Mucosa of descending colon (tissue), 3 donors: ENCODE results near the gene COL4A5. TPM values are rescaled to one million over a fixed set of nuclear protein-coding genes. Genes with fewer than 3 reads are reported as not detected.

ENCODE experiments used
- ATAC-seq: fragments of 200-7000 bp; cut with Tn5 transposase; one replicate; pipeline ENCODE4 v1.9.1; 2020; ENCODE audit warnings: mild to moderate bottlenecking, moderate library complexity
- DNase-seq, 3 donors: peaks; one replicate each; pipeline ENCODE4 v3.0.0-alpha.2; 2020
- H3K36me3 ChIP-seq: fragments of 200-600 bp; one replicate; pipeline ENCODE4 v1.8.0; 2021; ENCODE audit warnings: low read depth, mild to moderate bottlenecking
- H3K4me1 ChIP-seq: fragments of 200-600 bp; one replicate; pipeline ENCODE4 v1.8.0; 2021; ENCODE audit warnings: low read depth, mild to moderate bottlenecking
- H3K4me3 ChIP-seq: fragments of 200-600 bp; one replicate; pipeline ENCODE4 v1.8.0; 2021; ENCODE audit warnings: mild to moderate bottlenecking
- H3K9me3 ChIP-seq: fragments of 200-600 bp; one replicate; pipeline ENCODE4 v1.8.0; 2021; ENCODE audit warnings: mild to moderate bottlenecking
- intact Hi-C, 2 donors: fragments of 100-400 bp; cut with DNase I in 1 of 2; cut with micrococcal nuclease in 1 of 2; formaldehyde crosslinking; loops; one replicate each; pipeline versions ENCODE4 v1.11.0 to v1.11.1; 2022; cut with DNase I, micrococcal nuclease
- total RNA-seq, 3 donors: library from RNA; stranded (reverse); fragmentation: NEBNext Ultra II Directional in 2 of 3; extraction: Animal tissue kit (Norgen Biotek cat#: 25700) in 2 of 3; gene quantifications; one replicate each; pipeline versions ENCODE4 v1.2.1 to v1.2.4, GENCODE V29; 2021 to 2023
- TF ChIP-seq, protein P1 (sequence below): fragments of 200-600 bp; IDR thresholded peaks from one replicate; pipeline ENCODE4 v1.8.0; 2022; ENCODE audit warnings: antibody characterized with exemption, mild to moderate bottlenecking
- donor health status: DM: no; HTN: no; CAD: no; lungs with moderate emphysema.
- donor health status: DM: no; HTN: no; CAD: no.
- donor health status: DM: no; HTN: yes; CAD: no.

Gene COL4A5
- total RNA-seq, 3 donors from 2014 or later = 5.0 to 6.2 (median 5.6) TPM

DNA sequence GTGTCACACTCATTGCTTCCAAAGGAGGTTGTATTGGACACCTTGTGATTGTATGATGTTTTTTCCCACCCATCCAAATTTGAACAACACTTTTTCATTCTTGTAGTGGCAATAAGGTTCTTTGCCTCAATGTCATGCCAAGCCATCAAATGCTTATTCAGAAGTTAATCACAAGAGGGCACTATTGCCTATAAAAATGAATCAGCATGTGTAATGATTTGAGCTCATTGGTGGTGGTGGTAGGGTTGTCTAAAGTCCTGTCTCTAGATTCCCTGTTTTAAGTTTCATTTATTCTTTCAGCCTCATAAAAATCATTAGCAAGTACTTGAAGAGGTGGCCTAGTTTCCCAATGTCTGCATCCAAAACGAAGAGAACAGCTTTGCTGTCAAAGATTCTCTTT, 259.7 kb downstream of the COL4A5 start:
- intact Hi-C loops = no loop called here
- DNase-seq (no peak), ATAC-seq (no peak)
- H3K4me3 ChIP-seq = no peak overlapping the region
- no peaks in the 10 kb centered on the region for H3K36me3 ChIP-seq
- H3K9me3 ChIP-seq = no peaks in the 10 kb centered on the region
- TF ChIP-seq, protein P1, sequence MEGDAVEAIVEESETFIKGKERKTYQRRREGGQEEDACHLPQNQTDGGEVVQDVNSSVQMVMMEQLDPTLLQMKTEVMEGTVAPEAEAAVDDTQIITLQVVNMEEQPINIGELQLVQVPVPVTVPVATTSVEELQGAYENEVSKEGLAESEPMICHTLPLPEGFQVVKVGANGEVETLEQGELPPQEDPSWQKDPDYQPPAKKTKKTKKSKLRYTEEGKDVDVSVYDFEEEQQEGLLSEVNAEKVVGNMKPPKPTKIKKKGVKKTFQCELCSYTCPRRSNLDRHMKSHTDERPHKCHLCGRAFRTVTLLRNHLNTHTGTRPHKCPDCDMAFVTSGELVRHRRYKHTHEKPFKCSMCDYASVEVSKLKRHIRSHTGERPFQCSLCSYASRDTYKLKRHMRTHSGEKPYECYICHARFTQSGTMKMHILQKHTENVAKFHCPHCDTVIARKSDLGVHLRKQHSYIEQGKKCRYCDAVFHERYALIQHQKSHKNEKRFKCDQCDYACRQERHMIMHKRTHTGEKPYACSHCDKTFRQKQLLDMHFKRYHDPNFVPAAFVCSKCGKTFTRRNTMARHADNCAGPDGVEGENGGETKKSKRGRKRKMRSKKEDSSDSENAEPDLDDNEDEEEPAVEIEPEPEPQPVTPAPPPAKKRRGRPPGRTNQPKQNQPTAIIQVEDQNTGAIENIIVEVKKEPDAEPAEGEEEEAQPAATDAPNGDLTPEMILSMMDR = no peak
- H3K4me1 ChIP-seq = no peaks in the 10 kb centered on the region

DNA sequence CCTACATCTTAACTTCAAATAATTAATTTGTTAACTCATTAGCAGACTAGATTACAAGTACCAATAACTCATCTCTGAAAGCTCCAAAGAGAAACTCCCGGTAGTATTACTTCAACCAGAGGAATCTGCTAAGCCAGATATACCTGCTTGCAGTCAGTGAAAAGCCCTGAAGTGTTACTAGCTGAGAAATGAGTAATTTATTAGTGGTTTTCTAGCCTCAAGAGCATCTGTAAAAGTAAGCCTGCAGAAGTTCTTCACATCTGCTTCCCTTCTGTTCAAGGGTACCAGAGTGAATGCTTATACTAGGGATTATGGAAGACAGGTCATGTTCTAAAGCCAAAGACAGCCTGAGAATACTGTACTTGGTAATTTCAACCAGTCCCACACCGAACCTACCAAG, 262.0 kb downstream of the COL4A5 start:
- H3K4me1 ChIP-seq = no peaks in the 10 kb centered on the region
- ATAC-seq (no peak), DNase-seq (no peak)
- TF ChIP-seq, protein P1 = no peak
- no peaks in the 10 kb centered on the region for H3K36me3 ChIP-seq
- H3K4me3 ChIP-seq = no peak overlapping the region
- no peaks in the 10 kb centered on the region for H3K9me3 ChIP-seq
- intact Hi-C loops = no loop called here

DNA sequence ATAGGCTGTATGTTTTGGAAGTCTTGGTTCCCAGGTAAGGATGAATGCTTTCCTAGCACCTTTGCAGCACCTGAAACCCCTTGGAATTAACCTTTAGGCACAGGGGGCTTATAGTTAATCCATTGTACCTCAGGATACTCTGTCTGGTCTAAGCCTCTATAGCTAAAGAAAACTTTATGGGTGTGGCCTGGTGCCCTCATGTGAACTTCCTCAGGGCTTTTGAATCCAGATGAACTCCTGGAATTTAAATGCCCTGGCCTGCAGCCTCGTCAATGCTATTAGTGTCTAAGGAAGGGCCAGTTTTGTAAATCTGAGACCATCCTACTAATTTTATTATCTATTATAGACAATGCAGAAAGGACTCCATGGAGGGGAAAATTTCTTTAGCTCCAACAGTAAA, 262.9 kb downstream of the COL4A5 start:
- intact Hi-C loops = no loop called here
- ATAC-seq = no peak
- TF ChIP-seq, protein P1 = no peak

DNA sequence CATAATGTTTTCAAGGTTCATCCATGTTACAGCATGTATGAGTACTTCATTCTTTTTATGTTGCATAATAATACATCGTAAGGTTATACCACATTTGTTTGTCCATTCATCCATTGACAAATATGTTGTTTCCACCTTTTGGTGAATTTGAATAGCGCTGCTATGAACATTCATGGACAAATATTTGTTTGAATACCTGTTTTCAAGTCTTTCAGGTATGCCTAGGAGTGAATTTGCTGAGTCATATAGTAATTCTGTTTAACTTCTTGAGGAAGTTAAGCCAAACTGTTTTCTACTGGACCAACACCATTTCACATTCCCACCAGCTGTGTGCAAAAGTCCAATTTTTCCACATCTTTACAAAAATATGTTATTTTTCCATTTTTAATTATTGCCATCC, 265.2 kb downstream of the COL4A5 start:
- intact Hi-C loops = no loop called here
- TF ChIP-seq, protein P1 = no peak
- H3K4me3 ChIP-seq = no peak overlapping the region

More for the DNA sequence above, 262.9 kb downstream of the COL4A5 start:
- Histone ChIP-seq H3K9me3 (no peaks in the 10 kb centered on the region), H3K4me3 (no peak overlapping the region), H3K4me1 (no peaks in the 10 kb centered on the region), H3K36me3 (no peaks in the 10 kb centered on the region)
- no peak for DNase-seq

DNA sequence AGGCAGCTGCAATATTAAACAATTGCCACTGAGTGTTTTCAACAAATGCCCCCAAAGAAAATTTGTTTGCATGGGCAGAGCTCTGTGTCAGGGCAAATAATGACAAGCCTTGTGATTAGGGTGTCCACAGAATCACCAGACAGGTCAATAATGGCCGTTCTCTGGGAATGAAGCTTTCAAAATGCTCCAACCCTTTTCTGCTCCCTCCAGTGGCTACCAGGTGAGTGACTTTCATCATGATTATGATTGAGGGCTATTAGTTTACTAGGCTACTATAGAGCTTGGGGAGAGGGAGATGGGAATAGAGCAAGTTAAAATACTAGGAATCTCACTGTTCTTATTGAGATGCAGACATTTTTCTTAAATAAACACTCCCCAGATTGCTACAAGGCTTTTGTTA, 273.2 kb downstream of the COL4A5 start:
- intact Hi-C loops = no loop called here
- ATAC-seq = no peak
- DNase-seq = no peak
- Histone ChIP-seq H3K4me3 (no peak overlapping the region), H3K4me1 (no peaks in the 10 kb centered on the region), H3K9me3 (no peaks in the 10 kb centered on the region), H3K36me3 (no peaks in the 10 kb centered on the region)
- TF ChIP-seq, protein P1 = no peak

More for the DNA sequence above, 265.2 kb downstream of the COL4A5 start:
- DNase-seq (no peak), ATAC-seq (no peak)
- no peaks in the 10 kb centered on the region for H3K36me3 ChIP-seq
- H3K4me1 ChIP-seq = no peaks in the 10 kb centered on the region
- no peaks in the 10 kb centered on the region for H3K9me3 ChIP-seq

DNA sequence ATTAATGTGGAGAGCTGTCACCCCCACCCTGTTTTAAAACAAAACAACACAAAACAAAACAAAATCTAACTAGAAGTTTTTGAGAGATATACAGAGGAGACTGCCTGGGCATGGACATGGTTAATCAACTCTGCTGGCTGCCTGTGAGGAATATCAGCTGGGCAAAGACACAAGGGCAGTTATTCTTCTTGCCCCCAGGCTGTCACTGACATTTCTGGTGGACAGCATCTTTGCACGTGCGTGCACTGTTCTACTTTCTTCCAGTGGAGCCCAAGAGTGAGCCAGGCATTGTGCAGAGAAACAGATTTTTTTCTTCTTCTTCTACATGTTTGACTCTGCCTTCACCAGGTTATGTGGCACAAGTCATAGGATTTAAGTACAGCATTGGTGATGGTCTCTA, 282.9 kb downstream of the COL4A5 start:
- Histone ChIP-seq H3K4me1 (no peaks in the 10 kb centered on the region), H3K36me3 (no peaks in the 10 kb centered on the region), H3K9me3 (no peaks in the 10 kb centered on the region), H3K4me3 (no peak overlapping the region)
- TF ChIP-seq, protein P1 = no peak
- ATAC-seq (no peak), DNase-seq (no peak)
- intact Hi-C loops = no loop called here
